ENCODE results near the gene RASGEF1B.

GRCh38 chr4:81395239-81395638, 76.5 kb downstream of the RASGEF1B start:
- TF ChIP-seq, protein P1, sequence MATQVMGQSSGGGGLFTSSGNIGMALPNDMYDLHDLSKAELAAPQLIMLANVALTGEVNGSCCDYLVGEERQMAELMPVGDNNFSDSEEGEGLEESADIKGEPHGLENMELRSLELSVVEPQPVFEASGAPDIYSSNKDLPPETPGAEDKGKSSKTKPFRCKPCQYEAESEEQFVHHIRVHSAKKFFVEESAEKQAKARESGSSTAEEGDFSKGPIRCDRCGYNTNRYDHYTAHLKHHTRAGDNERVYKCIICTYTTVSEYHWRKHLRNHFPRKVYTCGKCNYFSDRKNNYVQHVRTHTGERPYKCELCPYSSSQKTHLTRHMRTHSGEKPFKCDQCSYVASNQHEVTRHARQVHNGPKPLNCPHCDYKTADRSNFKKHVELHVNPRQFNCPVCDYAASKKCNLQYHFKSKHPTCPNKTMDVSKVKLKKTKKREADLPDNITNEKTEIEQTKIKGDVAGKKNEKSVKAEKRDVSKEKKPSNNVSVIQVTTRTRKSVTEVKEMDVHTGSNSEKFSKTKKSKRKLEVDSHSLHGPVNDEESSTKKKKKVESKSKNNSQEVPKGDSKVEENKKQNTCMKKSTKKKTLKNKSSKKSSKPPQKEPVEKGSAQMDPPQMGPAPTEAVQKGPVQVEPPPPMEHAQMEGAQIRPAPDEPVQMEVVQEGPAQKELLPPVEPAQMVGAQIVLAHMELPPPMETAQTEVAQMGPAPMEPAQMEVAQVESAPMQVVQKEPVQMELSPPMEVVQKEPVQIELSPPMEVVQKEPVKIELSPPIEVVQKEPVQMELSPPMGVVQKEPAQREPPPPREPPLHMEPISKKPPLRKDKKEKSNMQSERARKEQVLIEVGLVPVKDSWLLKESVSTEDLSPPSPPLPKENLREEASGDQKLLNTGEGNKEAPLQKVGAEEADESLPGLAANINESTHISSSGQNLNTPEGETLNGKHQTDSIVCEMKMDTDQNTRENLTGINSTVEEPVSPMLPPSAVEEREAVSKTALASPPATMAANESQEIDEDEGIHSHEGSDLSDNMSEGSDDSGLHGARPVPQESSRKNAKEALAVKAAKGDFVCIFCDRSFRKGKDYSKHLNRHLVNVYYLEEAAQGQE (IDR thresholded peaks at IDR 0.05) = no peak
- TF ChIP-seq JUND (IDR thresholded peaks at IDR 0.05) (no peak), CTCF (IDR thresholded peaks at IDR 0.05; ENCODE audit: low read depth, low read length, missing input control) (no peak), YY1 (IDR thresholded peaks at IDR 0.05) (no peak), GABPA (IDR thresholded peaks at IDR 0.05 in 1 of 2, conservative IDR thresholded peaks at IDR 0.05 in 1 of 2) (no peak), TAF1 (conservative IDR thresholded peaks at IDR 0.05) (no peak), RAD21 (IDR thresholded peaks at IDR 0.05) (no peak), SP1 (IDR thresholded peaks at IDR 0.05) (no peak), NR2F2 (IDR thresholded peaks at IDR 0.05) (no peak), HNF4A (conservative IDR thresholded peaks at IDR 0.05) (no peak), ZBTB33 (IDR thresholded peaks at IDR 0.05) (no peak)
- TF ChIP-seq, protein P2, sequence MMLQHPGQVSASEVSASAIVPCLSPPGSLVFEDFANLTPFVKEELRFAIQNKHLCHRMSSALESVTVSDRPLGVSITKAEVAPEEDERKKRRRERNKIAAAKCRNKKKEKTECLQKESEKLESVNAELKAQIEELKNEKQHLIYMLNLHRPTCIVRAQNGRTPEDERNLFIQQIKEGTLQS (IDR thresholded peaks at IDR 0.05) = no peak

All from liver (tissue), 3 donors.